Measurements from ENCODE around the gene PGAP3.
"Not testable (repeated sequence)": the region's sequence is repeated elsewhere in the genome, so short reads cannot be mapped to it uniquely, and the experiment has no call there.

The PGAP3 gene, protein sequence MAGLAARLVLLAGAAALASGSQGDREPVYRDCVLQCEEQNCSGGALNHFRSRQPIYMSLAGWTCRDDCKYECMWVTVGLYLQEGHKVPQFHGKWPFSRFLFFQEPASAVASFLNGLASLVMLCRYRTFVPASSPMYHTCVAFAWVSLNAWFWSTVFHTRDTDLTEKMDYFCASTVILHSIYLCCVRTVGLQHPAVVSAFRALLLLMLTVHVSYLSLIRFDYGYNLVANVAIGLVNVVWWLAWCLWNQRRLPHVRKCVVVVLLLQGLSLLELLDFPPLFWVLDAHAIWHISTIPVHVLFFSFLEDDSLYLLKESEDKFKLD

DNA sequence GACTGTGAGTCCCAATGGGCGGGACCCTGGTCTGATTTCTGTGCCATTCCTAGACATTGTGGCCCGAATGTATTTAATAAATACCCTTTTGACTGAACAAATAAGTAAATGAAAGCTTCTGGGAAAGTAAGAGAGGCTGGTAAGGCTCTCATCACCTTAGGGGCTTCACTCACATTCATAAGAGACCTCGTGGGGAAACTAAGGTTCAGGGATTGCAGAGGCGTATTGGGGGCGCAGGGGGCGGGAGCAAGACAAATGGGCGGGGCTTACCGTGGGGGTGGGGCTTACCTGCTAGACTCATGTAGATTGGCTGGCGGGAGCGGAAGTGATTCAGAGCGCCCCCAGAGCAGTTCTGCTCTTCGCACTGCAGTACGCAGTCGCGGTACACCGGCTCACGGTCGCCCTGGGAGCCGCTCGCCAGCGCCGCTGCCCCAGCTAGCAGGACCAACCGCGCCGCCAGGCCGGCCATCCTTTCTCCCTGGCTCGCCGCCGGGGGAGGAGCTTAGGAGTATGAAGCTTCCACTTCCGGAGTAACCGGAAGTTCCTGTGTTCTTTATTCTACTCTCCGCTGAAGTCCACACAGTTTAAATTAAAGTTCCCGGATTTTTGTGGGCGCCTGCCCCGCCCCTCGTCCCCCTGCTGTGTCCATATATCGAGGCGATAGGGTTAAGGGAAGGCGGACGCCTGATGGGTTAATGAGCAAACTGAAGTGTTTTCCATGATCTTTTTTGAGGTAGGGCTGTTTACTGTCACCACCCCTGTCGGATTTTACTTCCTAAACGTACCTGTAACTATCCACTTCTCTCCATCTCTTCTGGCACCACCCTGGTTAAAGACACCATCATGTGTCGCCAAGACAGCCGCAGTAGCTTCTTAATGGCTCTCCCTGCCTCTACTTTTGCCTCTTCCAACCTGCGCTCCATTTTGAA, at the start of gene PGAP3:
PGAP3 (minus strand) TSS at position 512 of the 929 bp plus-strand sequence; CDS start at position 469, 43 bp downstream.
- Histone ChIP-seq H3K9ac (ENCODE audit: low read depth, low read length) (peak within 1 kb of the TSS; percentile 94), H3K27me3 (ENCODE audit: control insufficient read depth, insufficient read depth, low read length) (no peaks in the 10 kb centered on the region), H3K36me3 (ENCODE audit: control insufficient read depth, insufficient read depth, low read length) (no peaks in the 10 kb centered on the region), H3K4me3 (ENCODE audit: low read depth, low read length) (peak within 1 kb of the TSS; percentile 87), H3K9me3 (ENCODE audit: control insufficient read depth, insufficient read depth, low read length) (no peaks in the 10 kb centered on the region), H3K4me1 (ENCODE audit: control insufficient read depth, insufficient read depth, low read length) (peaks cover 11% of the 10 kb centered on the region)

DNA sequence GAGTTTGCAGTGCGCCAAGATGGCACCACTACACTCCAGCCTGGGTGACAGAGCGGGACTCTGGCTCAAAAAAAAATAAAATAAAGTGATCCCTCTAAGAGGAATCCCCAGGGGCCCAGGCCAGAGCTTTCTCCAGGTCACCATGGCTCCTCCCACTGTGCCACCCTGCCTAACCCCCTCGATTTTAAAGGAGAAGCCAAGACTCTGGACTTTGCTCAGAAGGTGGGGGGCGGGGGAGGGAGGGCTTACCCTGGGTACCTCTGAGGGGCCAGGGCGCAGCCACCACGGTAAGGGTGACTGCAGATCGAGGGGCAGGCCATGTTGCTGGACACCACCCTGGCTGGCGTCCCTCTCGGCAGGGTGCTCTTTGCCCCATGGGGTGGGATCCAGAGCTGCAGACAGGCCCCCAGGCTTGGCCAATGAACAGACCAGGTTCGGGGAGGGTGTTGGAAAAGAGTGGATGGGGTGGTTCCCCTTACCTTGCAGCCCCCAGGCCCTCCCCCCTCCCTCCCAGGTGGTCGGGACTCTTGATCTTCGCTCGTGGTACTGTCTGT, 49.4 kb upstream of the PGAP3 start:
- peak overlapping the region; percentile 90 for H3K4me3 ChIP-seq (ENCODE audit: low read depth, low read length)
- no peaks in the 10 kb centered on the region for H3K27me3 ChIP-seq (ENCODE audit: control insufficient read depth, insufficient read depth, low read length)
- no peak overlapping the region for H3K9ac ChIP-seq (ENCODE audit: low read depth, low read length)
- H3K4me1 ChIP-seq (ENCODE audit: control insufficient read depth, insufficient read depth, low read length), result peaks cover 6% of the 10 kb centered on the region
- peaks cover 4% of the 10 kb centered on the region for H3K36me3 ChIP-seq (ENCODE audit: control insufficient read depth, insufficient read depth, low read length)
- no peaks in the 10 kb centered on the region for H3K9me3 ChIP-seq (ENCODE audit: control insufficient read depth, insufficient read depth, low read length)

DNA sequence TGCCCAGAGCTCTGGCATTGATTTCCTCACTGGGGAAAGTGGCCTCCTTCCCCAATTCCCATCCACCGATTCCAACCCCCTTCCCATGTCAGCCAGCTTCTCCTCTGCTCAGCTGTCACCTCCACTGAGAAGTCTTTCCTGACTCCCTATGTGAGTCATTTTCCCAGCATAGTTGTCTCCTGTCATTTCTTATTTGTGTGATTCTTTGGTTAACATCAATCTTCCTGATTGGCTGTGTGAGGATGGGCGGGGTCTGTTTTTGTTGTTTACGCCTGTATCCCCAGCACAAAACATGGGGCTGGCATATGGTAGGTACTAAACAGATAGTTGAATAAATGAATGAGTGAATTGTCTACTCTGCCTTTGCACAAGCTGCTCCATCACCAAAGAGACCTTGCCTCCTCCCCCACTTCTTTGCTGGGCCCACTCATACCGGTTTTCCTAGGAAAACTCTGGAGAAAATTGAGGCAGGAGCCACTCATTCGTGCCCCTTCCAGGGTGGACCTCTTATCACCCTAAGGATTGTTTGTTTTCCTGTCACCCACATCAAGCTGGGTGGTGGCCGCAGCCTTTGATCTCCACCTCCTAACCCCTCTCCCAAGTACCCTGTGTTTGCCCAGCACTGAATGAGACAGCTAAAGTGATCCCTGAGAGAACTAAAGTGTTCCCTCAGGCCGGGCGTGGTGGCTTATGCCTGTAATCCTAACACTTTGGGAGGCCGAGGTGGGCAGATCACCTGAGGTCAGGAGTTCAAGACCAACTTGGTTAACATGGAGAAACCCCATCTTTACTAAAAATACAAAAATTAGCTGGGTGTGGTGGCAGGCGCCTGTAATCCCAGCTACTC, 48.7 kb upstream of the PGAP3 start:
- Histone ChIP-seq H3K27me3 (ENCODE audit: control insufficient read depth, insufficient read depth, low read length) (no peaks in the 10 kb centered on the region), H3K4me1 (ENCODE audit: control insufficient read depth, insufficient read depth, low read length) (peaks cover 6% of the 10 kb centered on the region), H3K9ac (ENCODE audit: low read depth, low read length) (no peak overlapping the region)

DNA sequence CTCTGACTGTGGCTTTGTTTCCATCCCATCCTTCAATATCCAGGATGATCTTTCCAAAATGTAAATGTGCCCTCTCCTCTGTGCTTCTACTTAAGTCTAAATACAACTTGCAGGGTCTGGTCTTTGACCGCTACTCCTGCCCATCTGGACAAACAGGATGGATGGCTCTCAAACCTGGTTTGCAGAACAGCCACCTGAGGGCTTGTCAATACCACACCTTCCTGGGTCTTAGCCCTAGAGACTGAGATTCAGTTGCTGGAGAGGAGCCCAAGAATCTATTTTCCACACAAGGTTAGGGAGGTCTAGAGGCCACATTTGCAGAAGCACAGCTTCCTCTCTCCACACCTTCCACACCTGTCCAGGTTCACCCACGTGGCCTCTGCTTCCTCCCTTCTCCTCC, 48.0 kb upstream of the PGAP3 start:
- H3K27me3 ChIP-seq (ENCODE audit: control insufficient read depth, insufficient read depth, low read length), result no peaks in the 10 kb centered on the region
- no peak overlapping the region for H3K9ac ChIP-seq (ENCODE audit: low read depth, low read length)
- peaks cover 2% of the 10 kb centered on the region for H3K4me1 ChIP-seq (ENCODE audit: control insufficient read depth, insufficient read depth, low read length)
- no peaks in the 10 kb centered on the region for H3K36me3 ChIP-seq (ENCODE audit: control insufficient read depth, insufficient read depth, low read length)
- no peak overlapping the region for H3K4me3 ChIP-seq (ENCODE audit: low read depth, low read length)
- H3K9me3 ChIP-seq (ENCODE audit: control insufficient read depth, insufficient read depth, low read length), result no peaks in the 10 kb centered on the region

More for the DNA sequence above, 48.7 kb upstream of the PGAP3 start:
- Histone ChIP-seq H3K9me3 (ENCODE audit: control insufficient read depth, insufficient read depth, low read length) (no peaks in the 10 kb centered on the region), H3K4me3 (ENCODE audit: low read depth, low read length) (no peak overlapping the region), H3K36me3 (ENCODE audit: control insufficient read depth, insufficient read depth, low read length) (no peaks in the 10 kb centered on the region)

DNA sequence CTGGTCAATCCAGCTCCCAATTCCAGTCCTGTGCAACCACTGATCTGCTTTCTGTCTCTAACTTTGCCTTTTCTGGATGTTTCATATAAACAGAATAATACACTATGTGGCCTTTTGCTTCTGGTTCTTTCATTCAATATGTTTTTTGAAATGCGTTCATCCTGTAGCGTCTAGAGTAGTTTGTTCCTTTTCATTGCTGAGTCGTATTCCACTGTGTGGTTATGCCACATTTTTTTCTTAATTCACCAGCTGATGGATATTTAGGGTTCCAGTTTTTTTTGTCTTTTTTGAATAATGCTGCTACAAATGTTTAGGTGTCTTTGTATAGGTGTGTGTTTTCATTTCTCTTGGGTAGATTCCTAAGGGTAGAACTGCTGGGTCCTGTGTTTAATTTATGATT, 44.7 kb upstream of the PGAP3 start:
- peaks cover 15% of the 10 kb centered on the region for H3K36me3 ChIP-seq (ENCODE audit: control insufficient read depth, insufficient read depth, low read length)
- no peaks in the 10 kb centered on the region for H3K27me3 ChIP-seq (ENCODE audit: control insufficient read depth, insufficient read depth, low read length)
- H3K4me1 ChIP-seq (ENCODE audit: control insufficient read depth, insufficient read depth, low read length), result peaks cover 7% of the 10 kb centered on the region
- no peaks in the 10 kb centered on the region for H3K9me3 ChIP-seq (ENCODE audit: control insufficient read depth, insufficient read depth, low read length)
- H3K9ac ChIP-seq (ENCODE audit: low read depth, low read length), result no peak overlapping the region
- H3K4me3 ChIP-seq (ENCODE audit: low read depth, low read length), result no peak overlapping the region

DNA sequence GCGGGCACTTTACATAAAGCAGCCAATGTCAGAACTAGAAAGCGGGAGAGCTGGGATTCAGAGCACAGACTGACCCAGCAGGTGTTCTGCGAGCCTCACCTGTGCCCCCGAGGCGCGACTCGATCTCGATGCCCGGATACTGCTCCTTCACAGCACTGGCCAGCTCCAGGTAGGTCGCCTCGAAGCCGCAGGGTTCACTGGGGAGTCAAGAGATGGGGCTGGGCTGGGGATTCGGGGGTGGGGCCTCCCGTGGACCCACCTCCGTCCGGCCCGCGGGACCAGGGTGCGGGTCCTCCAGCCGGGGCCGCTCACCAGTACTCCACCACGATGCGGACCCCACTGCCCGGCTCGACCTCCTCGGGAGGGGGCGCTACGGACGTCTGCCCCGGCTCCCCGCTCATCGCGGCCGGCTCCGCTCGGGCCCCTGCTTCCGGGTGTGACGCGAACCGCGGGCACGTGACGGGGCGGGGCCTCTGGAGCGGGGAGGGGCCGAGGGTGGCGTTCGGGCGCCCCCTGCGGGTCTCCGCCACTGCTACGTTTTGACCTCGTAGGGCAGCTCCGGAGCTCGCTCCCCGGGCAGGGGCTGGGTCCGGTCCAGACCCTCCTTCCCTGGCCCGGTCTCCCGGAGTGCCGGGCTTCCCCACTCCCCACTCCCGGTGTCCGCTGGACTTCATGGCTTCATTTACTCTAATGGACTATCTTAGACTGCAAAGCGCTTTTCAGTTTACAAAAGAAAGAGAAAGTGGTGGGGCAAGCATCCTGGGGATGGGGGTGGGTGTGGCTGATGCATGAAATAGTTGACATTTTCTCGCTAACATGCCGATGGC, 42.5 kb upstream of the PGAP3 start, which contains the start of gene MIEN1:
MIEN1 (minus strand) TSS at position 438 of the 827 bp plus-strand sequence; CDS start at position 401, 37 bp downstream.
- H3K4me1 ChIP-seq (ENCODE audit: control insufficient read depth, insufficient read depth, low read length), result peaks cover 5% of the 10 kb centered on the region
- H3K9ac ChIP-seq (ENCODE audit: low read depth, low read length), result peak within 1 kb of the TSS; percentile 68
- no peaks in the 10 kb centered on the region for H3K9me3 ChIP-seq (ENCODE audit: control insufficient read depth, insufficient read depth, low read length)
- H3K36me3 ChIP-seq (ENCODE audit: control insufficient read depth, insufficient read depth, low read length), result peaks cover 29% of the 10 kb centered on the region
- H3K4me3 ChIP-seq (ENCODE audit: low read depth, low read length), result peak within 1 kb of the TSS; percentile 84
- no peaks in the 10 kb centered on the region for H3K27me3 ChIP-seq (ENCODE audit: control insufficient read depth, insufficient read depth, low read length)

DNA sequence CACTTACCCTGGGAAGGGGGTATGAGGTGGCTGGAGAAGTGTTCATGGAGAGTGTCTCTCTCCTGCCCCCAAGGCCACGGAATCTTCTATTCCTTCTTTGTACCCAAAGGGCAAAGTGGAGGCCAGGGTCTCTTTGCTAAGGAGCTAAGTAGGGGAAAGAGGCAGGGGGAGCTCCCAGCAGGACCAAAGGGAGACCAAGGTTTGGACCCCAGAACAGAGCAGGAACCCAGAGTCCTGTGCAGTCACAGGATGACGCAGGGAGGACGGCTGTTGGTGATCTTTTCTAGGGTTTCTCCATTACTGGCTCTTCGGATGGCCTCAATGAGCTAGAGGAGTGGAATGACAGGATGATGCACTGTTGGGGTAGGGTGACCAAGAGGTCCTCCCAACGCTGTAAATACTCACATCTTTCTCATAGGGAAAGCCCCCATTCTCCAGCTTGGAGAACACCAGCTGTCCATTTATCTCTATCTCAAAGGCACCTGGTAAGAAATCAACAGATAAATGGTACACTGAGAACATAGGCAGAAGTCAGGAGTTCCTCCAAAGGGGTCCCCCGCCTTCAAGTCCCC, 41.5 kb upstream of the PGAP3 start:
- Histone ChIP-seq H3K27me3 (ENCODE audit: control insufficient read depth, insufficient read depth, low read length) (no peaks in the 10 kb centered on the region), H3K4me3 (ENCODE audit: low read depth, low read length) (peak overlapping the region; percentile 84), H3K9ac (ENCODE audit: low read depth, low read length) (peak overlapping the region; percentile 68), H3K9me3 (ENCODE audit: control insufficient read depth, insufficient read depth, low read length) (no peaks in the 10 kb centered on the region), H3K4me1 (ENCODE audit: control insufficient read depth, insufficient read depth, low read length) (peaks cover 5% of the 10 kb centered on the region), H3K36me3 (ENCODE audit: control insufficient read depth, insufficient read depth, low read length) (peaks cover 38% of the 10 kb centered on the region)

DNA sequence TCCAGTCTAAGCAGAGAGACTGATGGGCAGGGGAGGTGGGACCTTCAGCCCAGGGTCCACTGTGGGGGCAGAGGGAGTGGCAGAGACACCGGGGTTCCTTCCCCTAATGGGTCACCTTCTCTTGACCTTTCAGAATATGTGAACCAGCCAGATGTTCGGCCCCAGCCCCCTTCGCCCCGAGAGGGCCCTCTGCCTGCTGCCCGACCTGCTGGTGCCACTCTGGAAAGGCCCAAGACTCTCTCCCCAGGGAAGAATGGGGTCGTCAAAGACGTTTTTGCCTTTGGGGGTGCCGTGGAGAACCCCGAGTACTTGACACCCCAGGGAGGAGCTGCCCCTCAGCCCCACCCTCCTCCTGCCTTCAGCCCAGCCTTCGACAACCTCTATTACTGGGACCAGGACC, 39.7 kb upstream of the PGAP3 start:
- Histone ChIP-seq H3K9me3 (ENCODE audit: control insufficient read depth, insufficient read depth, low read length) (no peaks in the 10 kb centered on the region), H3K27me3 (ENCODE audit: control insufficient read depth, insufficient read depth, low read length) (no peaks in the 10 kb centered on the region), H3K4me1 (ENCODE audit: control insufficient read depth, insufficient read depth, low read length) (peaks cover 5% of the 10 kb centered on the region), H3K36me3 (ENCODE audit: control insufficient read depth, insufficient read depth, low read length) (peaks cover 43% of the 10 kb centered on the region), H3K4me3 (ENCODE audit: low read depth, low read length) (no peak overlapping the region), H3K9ac (ENCODE audit: low read depth, low read length) (no peak overlapping the region)

DNA sequence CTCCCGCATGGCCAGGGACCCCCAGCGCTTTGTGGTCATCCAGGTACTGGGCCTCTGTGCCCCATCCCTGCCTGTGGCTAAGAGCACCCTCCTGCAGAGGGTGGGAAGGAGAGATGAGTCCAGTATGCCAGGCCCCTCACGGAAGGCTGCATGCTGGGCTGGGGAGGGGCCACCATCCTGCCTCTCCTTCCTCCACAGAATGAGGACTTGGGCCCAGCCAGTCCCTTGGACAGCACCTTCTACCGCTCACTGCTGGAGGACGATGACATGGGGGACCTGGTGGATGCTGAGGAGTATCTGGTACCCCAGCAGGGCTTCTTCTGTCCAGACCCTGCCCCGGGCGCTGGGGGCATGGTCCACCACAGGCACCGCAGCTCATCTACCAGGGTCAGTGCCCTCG, 38.8 kb upstream of the PGAP3 start:
- Histone ChIP-seq H3K27me3 (ENCODE audit: control insufficient read depth, insufficient read depth, low read length) (no peaks in the 10 kb centered on the region), H3K4me1 (ENCODE audit: control insufficient read depth, insufficient read depth, low read length) (peaks cover 5% of the 10 kb centered on the region), H3K9ac (ENCODE audit: low read depth, low read length) (no peak overlapping the region), H3K4me3 (ENCODE audit: low read depth, low read length) (no peak overlapping the region), H3K9me3 (ENCODE audit: control insufficient read depth, insufficient read depth, low read length) (no peaks in the 10 kb centered on the region), H3K36me3 (ENCODE audit: control insufficient read depth, insufficient read depth, low read length) (peaks cover 43% of the 10 kb centered on the region)

DNA sequence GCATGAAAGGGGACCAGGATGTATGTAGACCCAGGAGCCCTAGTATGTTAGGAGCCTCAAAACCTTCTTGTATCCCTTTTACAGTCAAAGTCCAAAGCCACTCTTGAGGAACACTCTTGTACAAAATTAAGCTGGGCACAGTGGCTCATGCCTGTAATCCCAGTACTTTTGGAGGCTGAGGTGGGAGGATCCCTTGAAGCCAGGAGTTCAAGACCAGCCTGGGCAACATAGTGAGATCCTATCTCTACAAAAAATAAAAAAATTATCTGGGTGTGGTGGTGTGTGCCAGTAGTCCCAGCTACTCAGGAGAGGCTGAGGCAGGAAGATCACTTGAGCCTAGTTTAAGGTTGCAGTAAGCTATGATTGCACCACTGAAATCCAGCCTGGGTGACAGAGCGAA, 38.1 kb upstream of the PGAP3 start:
- peaks cover 43% of the 10 kb centered on the region for H3K36me3 ChIP-seq (ENCODE audit: control insufficient read depth, insufficient read depth, low read length)
- H3K9me3 ChIP-seq (ENCODE audit: control insufficient read depth, insufficient read depth, low read length); H3K4me1 ChIP-seq (ENCODE audit: control insufficient read depth, insufficient read depth, low read length); H3K9ac ChIP-seq (ENCODE audit: low read depth, low read length); H3K27me3 ChIP-seq (ENCODE audit: control insufficient read depth, insufficient read depth, low read length); H3K4me3 ChIP-seq (ENCODE audit: low read depth, low read length): not testable (repeated sequence)

Data from iPS-15b (cell line).